OCI-LY7 (cell line): ENCODE results near the gene MACIR. TPM values are rescaled to one million over a fixed set of nuclear protein-coding genes. Genes with fewer than 3 reads are reported as not detected.

ENCODE experiments used
- BruUV-seq: library from RNA; stranded (reverse); fragments of 400-500 nt; replicated peaks from 2 replicates; lab custom pipeline; 2021; lab: Mats Ljungman, UMichigan
- CTCF ChIA-PET: fragments of 300-600 bp; sonication (Branson Sonifier 250); formaldehyde crosslinking; loops from one replicate; lab custom pipeline; 2022; ENCODE audit warnings: antibody characterized with exemption; ENCODE audit not compliant: unreplicated experiment; lab: Charles Lee
- POLR2A ChIA-PET: fragments of 300-600 bp; sonication (Branson Sonifier 250); formaldehyde crosslinking; loops from one replicate; lab custom pipeline; 2022; ENCODE audit warnings: antibody characterized with exemption; lab: Charles Lee
- DNase-seq: peaks from one replicate; pipeline ENCODE4 v3.0.0-alpha.2; 2015; ENCODE audit warnings: low spot score
- H2AFZ ChIP-seq: fragments of 200-600 bp; sonication (generic), shearing (Covaris generic); 2 replicates; pipeline ENCODE4 v1.6.1; 2014; ENCODE audit warnings: mild to moderate bottlenecking, antibody characterized with exemption, low read length, moderate library complexity
- H3K27ac ChIP-seq: fragments of 200-600 bp; sonication (generic); 2 replicates; pipeline ENCODE4 v1.5.1; 2014; ENCODE audit warnings: mixed run types, low read depth, mild to moderate bottlenecking, moderate library complexity, low read length, inconsistent platforms; ENCODE audit not compliant: poor library complexity, severe bottlenecking
- H3K36me3 ChIP-seq: fragments of 200-600 bp; sonication (generic); 2 replicates; pipeline ENCODE4 v1.6.1; 2014; ENCODE audit warnings: mild to moderate bottlenecking, antibody characterized with exemption, low read length, moderate library complexity, mixed read lengths; ENCODE audit not compliant: insufficient read depth
- H3K4me1 ChIP-seq: fragments of 200-600 bp; sonication (generic); 2 replicates; pipeline ENCODE4 v1.5.1; 2014; ENCODE audit warnings: mild to moderate bottlenecking, low read length; ENCODE audit not compliant: insufficient read depth, poor library complexity, severe bottlenecking
- H3K4me2 ChIP-seq: fragments of 200-600 bp; sonication (generic); 2 replicates; pipeline ENCODE4 v1.6.1; 2014; ENCODE audit warnings: mild to moderate bottlenecking, low read length
- H3K4me3 ChIP-seq: fragments of 200-600 bp; sonication (generic); 2 replicates; pipeline ENCODE4 v1.5.1; 2014; ENCODE audit warnings: mild to moderate bottlenecking, low read depth, low read length; ENCODE audit not compliant: poor library complexity, severe bottlenecking
- H3K79me2 ChIP-seq: fragments of 200-600 bp; sonication (generic); 2 replicates; pipeline ENCODE4 v1.6.1; 2016; ENCODE audit warnings: low read depth, mild to moderate bottlenecking, low read length, moderate library complexity, mixed read lengths; ENCODE audit not compliant: insufficient read depth
- H3K9me2 ChIP-seq: fragments of 200-600 bp; sonication (generic); 2 replicates; pipeline ENCODE4 v1.6.1; 2016; ENCODE audit warnings: mild to moderate bottlenecking, low read length, mixed read lengths; ENCODE audit not compliant: insufficient read depth
- H3K9me3 ChIP-seq: fragments of 200-600 bp; sonication (generic); 2 replicates; pipeline ENCODE4 v1.6.1; 2014; ENCODE audit warnings: mild to moderate bottlenecking, mixed run types, low read length, mixed read lengths
- H4K20me1 ChIP-seq: fragments of 200-600 bp; sonication (generic); 2 replicates; pipeline ENCODE4 v1.6.1; 2014; ENCODE audit warnings: mild to moderate bottlenecking, antibody characterized with exemption, low read length, moderate library complexity, mixed read lengths; ENCODE audit not compliant: insufficient read depth
- CTCF ChIP-seq: fragments of 200-600 bp; sonication (generic); conservative IDR thresholded peaks from 2 replicates; pipeline ENCODE4 v1.5.1; 2014; ENCODE audit warnings: mild to moderate bottlenecking, antibody characterized with exemption, low read length, moderate library complexity, mixed read lengths
- EZH2phosphoT487 ChIP-seq: fragments of 200-600 bp; sonication (generic); IDR thresholded peaks from 2 replicates; pipeline ENCODE4 v1.6.1; 2018; ENCODE audit warnings: low read depth, borderline replicate concordance, mild to moderate bottlenecking, mixed run types, antibody characterized with exemption, low read length, moderate library complexity, mixed read lengths
- intact Hi-C: fragments of 100-400 bp; cut with micrococcal nuclease; formaldehyde crosslinking; loops from one replicate; pipeline ENCODE4 v1.10.0; 2022; ENCODE audit not compliant: unreplicated experiment
- total RNA-seq, 2 experiments: library from RNA; depleted of rRNA in 1 of 2; stranded (reverse); fragments of >200 nt in 1 of 2; shearing (Covaris generic) in 1 of 2; gene quantifications; 2 replicates each; pipeline ENCODE4 v1.2.3, GENCODE V29; 2014 to 2022

MACIR gene
- total RNA-seq, 2 experiments from 2014 or later = 10.9 to 11.7 TPM

- ChIA-PET CTCF (no interaction called here), POLR2A (no interaction called here)
- no TSS peak for BruUV-seq
- DNase-seq = no peak
- Histone ChIP-seq H3K4me1 (no peaks in the 10 kb centered on the region), H3K27ac (no peak overlapping the region), H3K79me2 (no peaks in the 10 kb centered on the region), H3K4me3 (no peak overlapping the region), H3K36me3 (no peaks in the 10 kb centered on the region), H4K20me1 (no peaks in the 10 kb centered on the region), H3K4me2 (no peak overlapping the region), H3K9me3 (no peaks in the 10 kb centered on the region), H3K9me2 (no peaks in the 10 kb centered on the region), H2AFZ (no peak overlapping the region)
- TF ChIP-seq CTCF = no peak
- no peak for TF ChIP-seq EZH2phosphoT487
- intact Hi-C loops = no loop called here
Measured at GRCh38 chr5:103249068-103249467, 9.5 kb upstream of the MACIR start.

DNA sequence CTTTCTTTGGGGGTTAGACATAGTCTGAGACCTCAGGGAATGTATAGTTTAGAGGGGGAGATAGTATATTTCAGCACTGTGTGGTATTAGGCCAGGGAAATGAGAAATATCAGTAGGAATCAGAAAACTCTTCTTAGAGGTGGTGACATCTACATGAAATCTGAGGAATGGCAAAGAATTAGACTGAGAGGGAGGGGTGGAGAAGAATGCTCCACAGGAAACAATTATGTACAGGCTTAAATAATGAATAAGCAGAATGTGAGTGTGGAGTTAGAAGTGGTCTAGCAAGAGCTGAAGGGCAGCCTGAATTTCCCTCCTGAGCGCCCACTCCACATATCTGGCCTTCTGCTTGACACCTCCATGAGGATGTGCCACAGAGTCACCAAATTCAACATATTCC, 3.6 kb upstream of the MACIR start:
- DNase-seq = no peak
- TF ChIP-seq CTCF (no peak), EZH2phosphoT487 (no peak)
- ChIA-PET CTCF (no interaction called here), POLR2A (interaction anchor here (1.2 kb wide), 1 partner anchor 12 kb away, joined by 3 read pairs; no protein-coding TSS in a partner anchor)
- Histone ChIP-seq H3K9me2 (no peaks in the 10 kb centered on the region), H4K20me1 (peaks cover under 1% of the 10 kb centered on the region; the same call in 1 of the 2 replicates), H2AFZ (no peak overlapping the region), H3K4me3 (no peak overlapping the region), H3K79me2 (peaks cover 2% of the 10 kb centered on the region; the same call in 1 of the 2 replicates), H3K36me3 (no peaks in the 10 kb centered on the region), H3K9me3 (no peaks in the 10 kb centered on the region), H3K27ac (no peak overlapping the region), H3K4me2 (no peak overlapping the region), H3K4me1 (peaks cover 5% of the 10 kb centered on the region)
- intact Hi-C loops = no loop called here
- no TSS peak for BruUV-seq

GRCh38 chr5:103255691-103256090, 2.9 kb upstream of the MACIR start:
- H2AFZ ChIP-seq = no peak overlapping the region
- POLR2A ChIA-PET = interaction anchor here (0.5 kb wide), 1 partner anchor 530 kb away, joined by 6 read pairs; no protein-coding TSS in a partner anchor
- CTCF ChIA-PET = no interaction called here
- H3K9me2 ChIP-seq = no peaks in the 10 kb centered on the region
- H3K4me1 ChIP-seq = peaks cover 11% of the 10 kb centered on the region
- H3K79me2 ChIP-seq = peaks cover 10% of the 10 kb centered on the region; the same call in 1 of the 2 replicates
- intact Hi-C loops = no loop called here
- no peaks in the 10 kb centered on the region for H3K9me3 ChIP-seq
- H4K20me1 ChIP-seq = peaks cover 5% of the 10 kb centered on the region
- H3K4me3 ChIP-seq = no peak overlapping the region
- H3K36me3 ChIP-seq = no peaks in the 10 kb centered on the region
- TF ChIP-seq CTCF = no peak
- TF ChIP-seq EZH2phosphoT487 = no peak
- no peak overlapping the region for H3K4me2 ChIP-seq
- DNase-seq = no peak
- no peak overlapping the region for H3K27ac ChIP-seq
- BruUV-seq = no TSS peak
